ENCODE measurements around the gene WDR5B. TPM values are rescaled to one million over a fixed set of nuclear protein-coding genes. Genes with fewer than 3 reads are reported as not detected.
A peak's percentile ranks its signal among the peaks of the same experiment; 100 is the strongest.

The WDR5B gene
- total and polyA plus RNA-seq, 10 of the 15 experiments (the other 5 are each of a cell fraction or from before 2014, with no cell fraction given) = 1.7 to 7.9 (median 3.3) TPM

- TF ChIP-seq ZBTB4 (CRISPR knock-in tag; IDR thresholded peaks at IDR 0.05) (no peak), DPF2 (IDR thresholded peaks at IDR 0.05) (peak; percentile 92), BCL3 (IDR thresholded peaks at IDR 0.05; ENCODE audit: borderline replicate concordance, insufficient read depth, low read depth, low read length, poor library complexity, severe bottlenecking) (no peak), TCF7 (IDR thresholded peaks at IDR 0.05; ENCODE audit: borderline replicate concordance) (no peak), HDAC2 (IDR thresholded peaks at IDR 0.05) (no peak), ZBTB33 (IDR thresholded peaks at IDR 0.05) (no peak), FOXK2 (IDR thresholded peaks at IDR 0.05) (no peak), CHD4 (IDR thresholded peaks at IDR 0.05) (no peak), EED (IDR thresholded peaks at IDR 0.05; ENCODE audit: low read depth) (peak; percentile 75; the same call in 1 of the 2 replicates), CHD2 (IDR thresholded peaks at IDR 0.05; ENCODE audit: borderline replicate concordance, low read depth, low read length) (0 out of 2 replicates have a peak, but pooled peaks have one; percentile 14), ESRRA (IDR thresholded peaks at IDR 0.05; ENCODE audit: low read length) (peak; percentile 65; the same call in 1 of the 2 replicates), POLR2AphosphoS5 (IDR thresholded peaks at IDR 0.05; ENCODE audit: low read length) (peak; percentile 95), JUNB (IDR thresholded peaks at IDR 0.05) (no peak), HSF1 (IDR thresholded peaks at IDR 0.05; ENCODE audit: low read depth, low read length) (no peak), IRF3 (IDR thresholded peaks at IDR 0.05) (no peak), TCF12 (IDR thresholded peaks at IDR 0.05; ENCODE audit: low read depth, low read length) (peak; percentile 45; the same call in 1 of the 2 replicates), ATF2 (IDR thresholded peaks at IDR 0.05; ENCODE audit: low read length) (no peak), RB1 (IDR thresholded peaks at IDR 0.05; ENCODE audit: borderline replicate concordance) (0 out of 2 replicates have a peak, but pooled peaks have one; percentile 42)
Observed at GRCh38 chr3:122383771-122384697, 31.8 kb downstream of the WDR5B start, which contains the start of gene FAM162A (continued).

All from GM12878 (cell line).